ENCODE results near the gene EIF4G3. TPM values are rescaled to one million over a fixed set of nuclear protein-coding genes. Genes with fewer than 3 reads are reported as not detected.
A peak's percentile ranks its signal among the peaks of the same experiment; 100 is the strongest.
"Not testable (repeated sequence)": the region's sequence is repeated elsewhere in the genome, so short reads cannot be mapped to it uniquely, and the experiment has no call there.

The EIF4G3 gene
- total RNA-seq, 4 donors from 2014 or later = 82.1 to 143 (median 101) TPM

DNA sequence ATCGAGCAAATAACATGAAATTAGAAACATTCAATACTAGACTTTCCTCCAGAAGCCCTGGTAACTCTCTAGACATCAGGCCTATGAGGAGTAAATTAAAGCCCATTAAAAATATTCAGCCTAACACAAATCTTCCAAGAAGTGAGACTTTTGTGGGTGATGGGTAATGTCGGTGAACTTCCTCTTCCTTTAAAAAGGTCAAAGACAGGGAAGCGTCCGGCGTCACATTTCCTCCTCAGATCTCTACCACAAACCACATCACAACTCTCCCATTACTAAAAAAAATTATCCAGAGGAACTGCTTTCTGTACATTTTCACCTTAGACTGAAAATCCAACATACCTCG is 1.4 kb downstream of the EIF4G3 start:
- Histone ChIP-seq H3K4me1 (peaks cover 7 to 24% (median 20%) of the 10 kb centered on the region in 4 donors), H3K36me3 (no peaks in the 10 kb centered on the region), H3K27me3 (no peaks in the 10 kb centered on the region), H3K27ac (peak overlapping the region; percentile 95 to 98 (median 98)), H3K9me3 (no peaks in the 10 kb centered on the region), H3K4me3 (peak overlapping the region; percentile 71 to 96 (median 89))
- in situ Hi-C loops (cut with MboI; ENCODE audit: low pct_ligation_motif_present in 1 of 4, low pct_unique_long_range_greater_than_20kb in 1 of 4, low sequenced_read_pairs in 3 of 4) = loop anchor here in 1 of 4 donors (25.0 kb wide), 1 partner anchor 488 kb away; no protein-coding TSS in a partner anchor
- intact Hi-C loops (cut with DNase I; ENCODE audit: low total_unique reads) = no loop called here
- DNase-seq = peak; percentile 65
- TF ChIP-seq POLR2AphosphoS5 (IDR thresholded peaks at IDR 0.05) (peak in 2 of 3 donors; percentile 16 to 18), POLR2A (IDR thresholded peaks at IDR 0.05) (peak; percentile 32), EP300 (IDR thresholded peaks at IDR 0.05; ENCODE audit: low read depth) (no peak)
- 2 to 7% methylated on average over 5 to 6 of the region's 6 CpGs for WGBS, 2 donors (ENCODE audit: low coverage in 1 of 2)

DNA sequence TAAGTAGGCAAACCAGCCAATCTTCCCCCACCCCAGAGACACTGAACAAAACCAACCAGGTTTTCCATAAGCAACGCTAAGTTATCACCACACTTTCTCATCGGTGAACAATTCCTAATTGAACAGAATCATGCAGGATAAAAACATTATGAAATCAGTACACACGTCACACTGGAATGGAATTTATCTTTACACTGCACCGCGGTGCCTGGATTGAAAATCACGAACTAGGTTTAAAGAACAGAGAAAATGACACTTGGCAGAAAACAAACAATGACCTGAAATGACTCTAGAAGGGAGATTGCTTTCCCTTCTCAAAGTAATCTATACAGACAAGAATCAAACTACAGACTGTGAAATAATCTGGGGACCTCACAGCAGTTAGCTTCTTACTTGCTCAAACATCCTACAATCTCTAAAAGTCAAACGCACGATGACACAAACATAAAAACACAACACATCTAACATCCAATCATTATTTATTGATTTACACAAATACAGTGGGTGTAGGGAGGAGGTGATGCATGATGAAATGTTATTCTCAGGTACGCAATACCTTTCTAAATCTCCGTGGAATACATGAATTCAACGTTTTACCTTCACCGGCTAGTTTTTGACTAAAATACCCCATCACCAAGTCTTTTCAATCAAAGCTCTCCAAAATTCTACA is 1.9 kb downstream of the EIF4G3 start:
- peaks cover 7 to 24% (median 20%) of the 10 kb centered on the region in 4 donors for H3K4me1 ChIP-seq
- peak overlapping the region; percentile 71 to 96 (median 89) for H3K4me3 ChIP-seq
- in situ Hi-C loops (cut with MboI; ENCODE audit: low pct_ligation_motif_present in 1 of 4, low pct_unique_long_range_greater_than_20kb in 1 of 4, low sequenced_read_pairs in 3 of 4) (loop anchor here in 1 of 4 donors (25.0 kb wide), 1 partner anchor 487 kb away; no protein-coding TSS in a partner anchor), intact Hi-C loops (cut with DNase I; ENCODE audit: low total_unique reads) (no loop called here)
- WGBS, 2 donors (ENCODE audit: low coverage in 1 of 2) = 6 to 17% methylated on average over 9 to 12 of the region's 12 CpGs
- peak overlapping the region; percentile 95 to 98 (median 98) for H3K27ac ChIP-seq
- TF ChIP-seq EP300 (IDR thresholded peaks at IDR 0.05; ENCODE audit: low read depth) (no peak), POLR2A (IDR thresholded peaks at IDR 0.05) (no peak), POLR2AphosphoS5 (IDR thresholded peaks at IDR 0.05) (no peak)
- TF ChIP-seq, protein P1, sequence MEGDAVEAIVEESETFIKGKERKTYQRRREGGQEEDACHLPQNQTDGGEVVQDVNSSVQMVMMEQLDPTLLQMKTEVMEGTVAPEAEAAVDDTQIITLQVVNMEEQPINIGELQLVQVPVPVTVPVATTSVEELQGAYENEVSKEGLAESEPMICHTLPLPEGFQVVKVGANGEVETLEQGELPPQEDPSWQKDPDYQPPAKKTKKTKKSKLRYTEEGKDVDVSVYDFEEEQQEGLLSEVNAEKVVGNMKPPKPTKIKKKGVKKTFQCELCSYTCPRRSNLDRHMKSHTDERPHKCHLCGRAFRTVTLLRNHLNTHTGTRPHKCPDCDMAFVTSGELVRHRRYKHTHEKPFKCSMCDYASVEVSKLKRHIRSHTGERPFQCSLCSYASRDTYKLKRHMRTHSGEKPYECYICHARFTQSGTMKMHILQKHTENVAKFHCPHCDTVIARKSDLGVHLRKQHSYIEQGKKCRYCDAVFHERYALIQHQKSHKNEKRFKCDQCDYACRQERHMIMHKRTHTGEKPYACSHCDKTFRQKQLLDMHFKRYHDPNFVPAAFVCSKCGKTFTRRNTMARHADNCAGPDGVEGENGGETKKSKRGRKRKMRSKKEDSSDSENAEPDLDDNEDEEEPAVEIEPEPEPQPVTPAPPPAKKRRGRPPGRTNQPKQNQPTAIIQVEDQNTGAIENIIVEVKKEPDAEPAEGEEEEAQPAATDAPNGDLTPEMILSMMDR (IDR thresholded peaks at IDR 0.05) = no peak
- no peaks in the 10 kb centered on the region for H3K36me3 ChIP-seq
- H3K27me3 ChIP-seq = no peaks in the 10 kb centered on the region
- no peak for DNase-seq
- H3K9me3 ChIP-seq = no peaks in the 10 kb centered on the region

DNA sequence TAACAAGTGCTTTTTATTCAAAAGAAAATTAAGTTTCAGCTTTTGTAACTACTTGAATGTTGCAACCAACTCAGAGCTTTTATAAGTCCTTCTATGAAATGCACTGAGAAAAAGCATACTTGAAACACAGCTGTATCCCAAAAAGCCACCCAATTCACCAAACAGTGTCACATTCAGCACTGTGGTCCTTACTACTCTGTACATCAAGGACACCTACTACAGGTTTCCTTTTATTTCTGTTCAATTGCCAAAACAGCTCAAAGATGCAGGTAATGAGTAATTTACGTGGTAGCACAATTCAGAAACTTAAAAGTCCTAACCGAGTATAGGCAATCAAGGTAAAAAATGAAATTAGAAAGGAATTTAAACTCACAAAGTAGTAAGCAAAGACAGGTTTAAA is 2.5 kb downstream of the EIF4G3 start:
- TF ChIP-seq, protein P1 (IDR thresholded peaks at IDR 0.05) = no peak
- TF ChIP-seq POLR2A (IDR thresholded peaks at IDR 0.05) (no peak), POLR2AphosphoS5 (IDR thresholded peaks at IDR 0.05) (no peak), EP300 (IDR thresholded peaks at IDR 0.05; ENCODE audit: low read depth) (no peak)
- H3K27me3 ChIP-seq = no peaks in the 10 kb centered on the region
- H3K9me3 ChIP-seq = no peaks in the 10 kb centered on the region
- H3K36me3 ChIP-seq = peaks cover 0 to 5% (median 0%) of the 10 kb centered on the region in 4 donors
- H3K27ac ChIP-seq = peak overlapping the region; percentile 95 to 98 (median 98)
- in situ Hi-C loops (cut with MboI; ENCODE audit: low pct_ligation_motif_present in 1 of 4, low pct_unique_long_range_greater_than_20kb in 1 of 4, low sequenced_read_pairs in 3 of 4) (no loop called here), intact Hi-C loops (cut with DNase I; ENCODE audit: low total_unique reads) (no loop called here)
- whole genome bisulfite sequencing, 2 donors (ENCODE audit: low coverage in 1 of 2) = 37 to 45% methylated on average over 2 of the region's 2 CpGs
- H3K4me1 ChIP-seq = peaks cover 7 to 24% (median 20%) of the 10 kb centered on the region in 4 donors
- peak overlapping the region in 3 of 4 donors; percentile 85 to 96 (median 93) for H3K4me3 ChIP-seq
- no peak for DNase-seq

DNA sequence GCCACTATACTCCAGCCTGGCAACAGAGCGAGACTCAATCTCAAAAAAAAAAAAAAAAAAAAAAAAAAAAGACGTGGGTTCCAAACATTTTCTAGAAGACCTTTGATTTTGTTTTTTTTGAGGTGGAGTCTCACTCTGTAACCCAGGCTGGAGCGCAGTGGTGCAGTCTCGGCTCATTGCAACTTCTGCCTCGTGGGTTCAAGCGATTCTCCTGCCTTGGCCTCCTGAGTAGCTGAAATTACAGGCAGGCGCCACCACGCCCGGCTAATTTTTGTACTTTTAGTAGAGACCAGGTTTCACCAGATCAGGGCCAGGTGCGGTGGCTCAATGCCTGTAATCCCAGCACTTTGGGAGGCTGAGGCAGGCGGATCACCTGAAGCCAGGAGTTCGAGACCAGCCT is 3.6 kb downstream of the EIF4G3 start:
- H3K9me3 ChIP-seq; H3K27me3 ChIP-seq; intact Hi-C loops (cut with DNase I; ENCODE audit: low total_unique reads); H3K4me3 ChIP-seq; H3K36me3 ChIP-seq; H3K27ac ChIP-seq; in situ Hi-C loops (cut with MboI; ENCODE audit: low pct_ligation_motif_present in 1 of 4, low pct_unique_long_range_greater_than_20kb in 1 of 4, low sequenced_read_pairs in 3 of 4); DNase-seq: not testable (repeated sequence)
- 81 to 87% methylated on average over 9 to 12 of the region's 12 CpGs for WGBS, 2 donors (ENCODE audit: low coverage in 1 of 2)
- peaks cover 7 to 24% (median 20%) of the 10 kb centered on the region in 4 donors for H3K4me1 ChIP-seq

DNA sequence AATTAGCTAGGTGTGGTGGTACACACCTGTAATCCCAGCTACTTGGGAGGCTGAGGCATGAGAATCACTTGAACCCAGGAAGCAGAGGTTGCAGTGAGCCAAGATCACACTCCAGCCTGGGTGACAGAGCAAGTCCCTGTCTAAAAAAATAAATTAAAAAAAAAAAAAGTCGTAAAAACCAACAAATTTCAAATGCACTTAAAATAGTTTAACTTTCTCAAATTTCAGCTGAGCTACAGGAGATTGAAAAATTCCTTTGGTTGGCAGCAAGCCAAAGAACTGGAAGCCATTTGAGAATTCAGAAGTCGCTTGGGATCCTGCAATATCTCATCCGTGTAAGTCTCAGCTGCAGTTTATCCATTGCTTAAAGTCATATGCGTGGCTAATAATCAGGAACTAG is 5.9 kb downstream of the EIF4G3 start:
- peak overlapping the region in 3 of 4 donors; percentile 36 to 49 (median 47) for H3K27ac ChIP-seq
- in situ Hi-C loops (cut with MboI; ENCODE audit: low pct_ligation_motif_present in 1 of 4, low pct_unique_long_range_greater_than_20kb in 1 of 4, low sequenced_read_pairs in 3 of 4) = not testable (repeated sequence)

More for the DNA sequence above, 5.9 kb downstream of the EIF4G3 start:
- H3K36me3 ChIP-seq; H3K27me3 ChIP-seq; H3K4me3 ChIP-seq; DNase-seq; H3K9me3 ChIP-seq; intact Hi-C loops (cut with DNase I; ENCODE audit: low total_unique reads): not testable (repeated sequence)
- peaks cover 3 to 20% (median 17%) of the 10 kb centered on the region in 4 donors for H3K4me1 ChIP-seq
- 49 to 76% methylated on average over 4 of the region's 4 CpGs for WGBS, 2 donors (ENCODE audit: low coverage in 1 of 2)

All from transverse colon (tissue), 4 donors.